Measurements from ENCODE around the gene DGCR2.

DNA sequence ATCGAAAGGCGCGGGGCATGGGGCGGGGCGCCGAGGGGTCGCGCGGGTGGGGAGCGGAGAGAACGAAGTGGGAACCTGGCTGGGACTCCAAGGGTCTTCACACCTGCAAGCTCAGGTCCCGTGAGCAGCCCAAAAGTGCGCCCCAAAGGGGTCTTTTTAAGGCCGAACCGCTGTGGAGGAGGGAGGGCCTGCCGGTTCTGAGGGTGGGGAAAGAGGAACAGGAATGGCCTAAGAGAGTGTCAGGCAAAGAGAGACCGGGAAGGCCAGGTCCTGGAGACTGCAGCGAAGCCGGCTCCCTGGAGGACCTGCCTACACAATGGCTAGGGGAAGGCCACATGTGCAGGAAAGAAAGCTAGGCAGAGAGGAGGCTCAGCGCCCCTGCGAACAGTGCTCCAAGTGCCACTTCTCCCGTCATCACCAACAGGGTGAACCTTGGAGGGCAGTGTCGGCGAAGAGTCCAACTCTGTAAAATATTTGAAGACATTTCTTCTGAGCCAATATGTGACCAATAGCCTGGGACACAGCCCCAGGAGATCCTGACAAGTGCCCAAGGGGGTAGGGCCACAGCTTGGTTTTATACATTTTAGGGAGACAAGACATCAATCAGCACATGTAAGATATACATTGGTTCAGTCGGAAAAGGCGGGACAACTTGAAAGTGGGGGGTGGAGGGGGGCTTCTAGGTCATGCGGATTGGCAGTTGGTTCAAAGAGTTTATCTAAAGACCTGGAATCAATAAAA lies 710 bp upstream of the DGCR2 start:
- TF ChIP-seq, protein P1, sequence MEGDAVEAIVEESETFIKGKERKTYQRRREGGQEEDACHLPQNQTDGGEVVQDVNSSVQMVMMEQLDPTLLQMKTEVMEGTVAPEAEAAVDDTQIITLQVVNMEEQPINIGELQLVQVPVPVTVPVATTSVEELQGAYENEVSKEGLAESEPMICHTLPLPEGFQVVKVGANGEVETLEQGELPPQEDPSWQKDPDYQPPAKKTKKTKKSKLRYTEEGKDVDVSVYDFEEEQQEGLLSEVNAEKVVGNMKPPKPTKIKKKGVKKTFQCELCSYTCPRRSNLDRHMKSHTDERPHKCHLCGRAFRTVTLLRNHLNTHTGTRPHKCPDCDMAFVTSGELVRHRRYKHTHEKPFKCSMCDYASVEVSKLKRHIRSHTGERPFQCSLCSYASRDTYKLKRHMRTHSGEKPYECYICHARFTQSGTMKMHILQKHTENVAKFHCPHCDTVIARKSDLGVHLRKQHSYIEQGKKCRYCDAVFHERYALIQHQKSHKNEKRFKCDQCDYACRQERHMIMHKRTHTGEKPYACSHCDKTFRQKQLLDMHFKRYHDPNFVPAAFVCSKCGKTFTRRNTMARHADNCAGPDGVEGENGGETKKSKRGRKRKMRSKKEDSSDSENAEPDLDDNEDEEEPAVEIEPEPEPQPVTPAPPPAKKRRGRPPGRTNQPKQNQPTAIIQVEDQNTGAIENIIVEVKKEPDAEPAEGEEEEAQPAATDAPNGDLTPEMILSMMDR (IDR thresholded peaks at IDR 0.05 in 2 of 3, conservative IDR thresholded peaks at IDR 0.05 in 1 of 3; ENCODE audit: borderline replicate concordance in 1 of 3, insufficient read depth in 1 of 3, low read depth in 2 of 3, low read length in 2 of 3), result no peak
- TF ChIP-seq ELF1 (IDR thresholded peaks at IDR 0.05; ENCODE audit: borderline replicate concordance, low read depth) (no peak), YY1 (IDR thresholded peaks at IDR 0.05; ENCODE audit: extremely low read depth, insufficient replicate concordance, low read depth, low read length) (no peak)
